Body of pancreas (tissue), 4 donors: ENCODE data around the gene APLP1.

Experiments
- POLR2A ChIP-seq, 3 donors: fragments of 450-650 bp; IDR thresholded peaks; one replicate each; pipeline ENCODE4 v1.6.1; 2016; ENCODE audit warnings: antibody characterized with exemption in 3 of 3, mild to moderate bottlenecking in 2 of 3
- TF ChIP-seq, protein P1 (sequence below), 7 experiments: fragments of 450-650 bp in 4 of 7; fragments of 200-600 bp in 3 of 7; sonication (generic) in 3 of 7; IDR thresholded peaks; one replicate each; pipeline ENCODE4 v1.5.1; 2016 to 2019; ENCODE audit warnings: antibody characterized with exemption in 7 of 7

DNA sequence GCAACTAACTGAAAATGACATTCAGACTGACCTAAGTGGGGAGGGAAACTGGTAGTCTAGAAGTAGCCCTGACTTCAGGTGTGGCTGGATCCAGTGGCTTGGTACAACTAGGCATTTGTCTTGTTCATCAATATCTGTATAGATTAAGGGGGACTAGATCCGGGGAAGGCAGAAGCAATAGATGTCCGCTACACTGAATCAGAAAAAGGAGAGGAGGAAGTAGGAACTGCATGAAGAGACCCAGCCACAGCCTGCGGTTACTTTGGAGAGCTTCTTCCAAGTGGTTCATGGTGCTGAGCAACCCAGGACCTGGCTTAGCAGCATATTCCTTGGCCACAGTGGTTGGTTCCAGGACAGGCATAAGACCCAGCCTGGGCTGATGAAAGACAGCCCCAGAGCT lies 45.8 kb upstream of the APLP1 start:
- TF ChIP-seq, protein P1, sequence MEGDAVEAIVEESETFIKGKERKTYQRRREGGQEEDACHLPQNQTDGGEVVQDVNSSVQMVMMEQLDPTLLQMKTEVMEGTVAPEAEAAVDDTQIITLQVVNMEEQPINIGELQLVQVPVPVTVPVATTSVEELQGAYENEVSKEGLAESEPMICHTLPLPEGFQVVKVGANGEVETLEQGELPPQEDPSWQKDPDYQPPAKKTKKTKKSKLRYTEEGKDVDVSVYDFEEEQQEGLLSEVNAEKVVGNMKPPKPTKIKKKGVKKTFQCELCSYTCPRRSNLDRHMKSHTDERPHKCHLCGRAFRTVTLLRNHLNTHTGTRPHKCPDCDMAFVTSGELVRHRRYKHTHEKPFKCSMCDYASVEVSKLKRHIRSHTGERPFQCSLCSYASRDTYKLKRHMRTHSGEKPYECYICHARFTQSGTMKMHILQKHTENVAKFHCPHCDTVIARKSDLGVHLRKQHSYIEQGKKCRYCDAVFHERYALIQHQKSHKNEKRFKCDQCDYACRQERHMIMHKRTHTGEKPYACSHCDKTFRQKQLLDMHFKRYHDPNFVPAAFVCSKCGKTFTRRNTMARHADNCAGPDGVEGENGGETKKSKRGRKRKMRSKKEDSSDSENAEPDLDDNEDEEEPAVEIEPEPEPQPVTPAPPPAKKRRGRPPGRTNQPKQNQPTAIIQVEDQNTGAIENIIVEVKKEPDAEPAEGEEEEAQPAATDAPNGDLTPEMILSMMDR (IDR thresholded peaks at IDR 0.05): no peak
- no peak for TF ChIP-seq POLR2A (IDR thresholded peaks at IDR 0.05)
